SH-SY5Y (cell line): ENCODE measurements around the gene KLF4.

Experiments
- GATA2 ChIP-seq: IDR thresholded peaks from 2 replicates; pipeline ENCODE4 v1.6.1; 2011; ENCODE audit warnings: mild to moderate bottlenecking, low read depth, low read length
- GATA3 ChIP-seq: IDR thresholded peaks from 2 replicates; pipeline ENCODE4 v1.6.1; 2011; ENCODE audit warnings: low read depth, mild to moderate bottlenecking, low read length, moderate library complexity

- no peak for TF ChIP-seq GATA2
- TF ChIP-seq GATA3 = no peak
Measured at GRCh38 chr9:107471552-107471951, 18.0 kb downstream of the KLF4 start.
